ENCODE results near the gene HOXD9. TPM values are rescaled to one million over a fixed set of nuclear protein-coding genes. Genes with fewer than 3 reads are reported as not detected.

The HOXD9 gene
- total and polyA plus RNA-seq, 2 donors (not counting 3 experiments of a cell fraction or from before 2014, with no cell fraction given): 1.9 to 3.5 TPM

GRCh38 chr2:176165370-176166050 lies 43.0 kb downstream of the HOXD9 start:
- TF ChIP-seq EZH2 (IDR thresholded peaks at IDR 0.05; ENCODE audit: borderline replicate concordance, low read depth, low read length, severe bottlenecking) (no peak), GATA2 (IDR thresholded peaks at IDR 0.05; ENCODE audit: insufficient read depth, insufficient read length, low read depth, low read length) (no peak), POLR2A (IDR thresholded peaks at IDR 0.05; ENCODE audit: low read depth, low read length) (no peak), MYC (IDR thresholded peaks at IDR 0.05; ENCODE audit: low read depth, low read length) (no peak), POLR2AphosphoS5 (IDR thresholded peaks at IDR 0.05; ENCODE audit: insufficient read depth, low read depth, low read length) (no peak), JUN (IDR thresholded peaks at IDR 0.05; ENCODE audit: borderline replicate concordance, insufficient read depth, insufficient read length, low read depth) (no peak), FOS (IDR thresholded peaks at IDR 0.05; ENCODE audit: borderline replicate concordance, insufficient read depth, low read length) (no peak), MAX (IDR thresholded peaks at IDR 0.05; ENCODE audit: insufficient read depth, insufficient read length) (no peak)
- TF ChIP-seq, protein P1, sequence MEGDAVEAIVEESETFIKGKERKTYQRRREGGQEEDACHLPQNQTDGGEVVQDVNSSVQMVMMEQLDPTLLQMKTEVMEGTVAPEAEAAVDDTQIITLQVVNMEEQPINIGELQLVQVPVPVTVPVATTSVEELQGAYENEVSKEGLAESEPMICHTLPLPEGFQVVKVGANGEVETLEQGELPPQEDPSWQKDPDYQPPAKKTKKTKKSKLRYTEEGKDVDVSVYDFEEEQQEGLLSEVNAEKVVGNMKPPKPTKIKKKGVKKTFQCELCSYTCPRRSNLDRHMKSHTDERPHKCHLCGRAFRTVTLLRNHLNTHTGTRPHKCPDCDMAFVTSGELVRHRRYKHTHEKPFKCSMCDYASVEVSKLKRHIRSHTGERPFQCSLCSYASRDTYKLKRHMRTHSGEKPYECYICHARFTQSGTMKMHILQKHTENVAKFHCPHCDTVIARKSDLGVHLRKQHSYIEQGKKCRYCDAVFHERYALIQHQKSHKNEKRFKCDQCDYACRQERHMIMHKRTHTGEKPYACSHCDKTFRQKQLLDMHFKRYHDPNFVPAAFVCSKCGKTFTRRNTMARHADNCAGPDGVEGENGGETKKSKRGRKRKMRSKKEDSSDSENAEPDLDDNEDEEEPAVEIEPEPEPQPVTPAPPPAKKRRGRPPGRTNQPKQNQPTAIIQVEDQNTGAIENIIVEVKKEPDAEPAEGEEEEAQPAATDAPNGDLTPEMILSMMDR (IDR thresholded peaks at IDR 0.05; ENCODE audit: extremely low read depth in 1 of 2, insufficient read depth in 1 of 2, low read depth in 1 of 2, low read length in 2 of 2): no peak
- POLR2A ChIA-PET: no interaction called here
- intact Hi-C loops (cut with micrococcal nuclease): no loop called here
- H2AFZ ChIP-seq (ENCODE audit: low read depth, low read length): no peak overlapping the region
- H3K4me2 ChIP-seq (ENCODE audit: insufficient read depth, low read length): peak overlapping the region; percentile 73
- no peaks in the 10 kb centered on the region for H3K9me1 ChIP-seq (replicated peaks; ENCODE audit: control insufficient read depth, extremely low read depth, insufficient read depth, low read length)
- DNase-seq (ENCODE audit: low read depth, low spot score) (no peak), FAIRE-seq (no peak)
- H4K20me1 ChIP-seq (replicated peaks; ENCODE audit: control insufficient read depth, extremely low read depth, insufficient read depth, low read length): no peaks in the 10 kb centered on the region
- peaks cover 3% of the 10 kb centered on the region for H3K4me1 ChIP-seq (ENCODE audit: control insufficient read depth, extremely low read depth, insufficient read depth, low read length)
- no peak overlapping the region for H3K27ac ChIP-seq (ENCODE audit: insufficient read depth, low read depth, low read length)
- H3K79me2 ChIP-seq (ENCODE audit: control insufficient read depth, insufficient read depth, low read length): no peaks in the 10 kb centered on the region
- dilution Hi-C loops (cut with MboI; ENCODE audit: extremely low pct_ligation_motif_present, low sequenced_read_pairs): no loop called here
- H3K36me3 ChIP-seq (ENCODE audit: control insufficient read depth in 2 of 2, extremely low read depth in 1 of 2, insufficient read depth in 2 of 2, low read length in 2 of 2): no peaks in the 10 kb centered on the region
- CTCF ChIA-PET: interaction anchor here (1.0 kb wide), 3 partner anchors 22 to 389 kb away, joined by 3 to 4 read pairs (median 4); partner anchors contain the start of gene HOXD1
- no TSS peak for BruUV-seq (replicated peaks)
- H3K9me3 ChIP-seq (replicated peaks; ENCODE audit: control insufficient read depth, insufficient read depth, low read length): no peaks in the 10 kb centered on the region
- H3K9ac ChIP-seq (replicated peaks; ENCODE audit: extremely low read depth, insufficient read depth, low read length): no peak overlapping the region
- peak overlapping the region in 2 of 3 experiments; percentile 1 to 37 for H3K4me3 ChIP-seq (replicated peaks in 1 of 3; ENCODE audit: insufficient read depth in 1 of 3, low read depth in 1 of 3, low read length in 3 of 3)
- H3K27me3 ChIP-seq (ENCODE audit: control insufficient read depth in 2 of 2, insufficient read depth in 2 of 2, low read length in 2 of 2): peaks cover 5 to 15% of the 10 kb centered on the region in 2 experiments

Measured in endothelial cell of umbilical vein (primary cell).